ENCODE data around the gene KCNIP3.
"Not testable (repeated sequence)": the region's sequence is repeated elsewhere in the genome, so short reads cannot be mapped to it uniquely, and the experiment has no call there.

KCNIP3 gene

GRCh38 chr2:95353055-95353575 is 56.0 kb downstream of the KCNIP3 start:
- DNase-seq (ENCODE audit: insufficient read length, low spot score) (no peak), FAIRE-seq (no peak)
- TF ChIP-seq POLR2AphosphoS5 (IDR thresholded peaks at IDR 0.05; ENCODE audit: low read depth, low read length) (no peak), PAX5 (IDR thresholded peaks at IDR 0.05; ENCODE audit: insufficient read depth, low read length, severe bottlenecking) (no peak)

GRCh38 chr2:95353613-95354468 is 56.7 kb downstream of the KCNIP3 start:
- no peak for TF ChIP-seq POLR2A (IDR thresholded peaks at IDR 0.05; ENCODE audit: low read depth, low read length)
- TF ChIP-seq POU2F2 (IDR thresholded peaks at IDR 0.05; ENCODE audit: low read depth, low read length): no peak
- TF ChIP-seq SPI1 (IDR thresholded peaks at IDR 0.05; ENCODE audit: low read depth, low read length): no peak
- TF ChIP-seq POLR2AphosphoS5 (IDR thresholded peaks at IDR 0.05; ENCODE audit: low read depth, low read length): no peak
- no peak for TF ChIP-seq PAX5 (IDR thresholded peaks at IDR 0.05; ENCODE audit: insufficient read depth, low read length, severe bottlenecking)
- no peak for TF ChIP-seq TAF1 (IDR thresholded peaks at IDR 0.05; ENCODE audit: low read depth, low read length)
- FAIRE-seq (no peak), DNase-seq (ENCODE audit: insufficient read length, low spot score) (no peak)

GRCh38 chr2:95354469-95354901 is 57.3 kb downstream of the KCNIP3 start:
- no peak for FAIRE-seq
- no peak for DNase-seq (ENCODE audit: insufficient read length, low spot score)
- TF ChIP-seq SPI1 (IDR thresholded peaks at IDR 0.05; ENCODE audit: low read depth, low read length) (no peak), TAF1 (IDR thresholded peaks at IDR 0.05; ENCODE audit: low read depth, low read length) (no peak), POLR2A (IDR thresholded peaks at IDR 0.05; ENCODE audit: low read depth, low read length) (no peak), POU2F2 (IDR thresholded peaks at IDR 0.05; ENCODE audit: low read depth, low read length) (no peak), PAX5 (IDR thresholded peaks at IDR 0.05; ENCODE audit: insufficient read depth, low read length, severe bottlenecking) (no peak), POLR2AphosphoS5 (IDR thresholded peaks at IDR 0.05; ENCODE audit: low read depth, low read length) (no peak)

- DNase-seq (ENCODE audit: insufficient read length, low spot score): no peak
Measured at GRCh38 chr2:95354925-95355324, 57.8 kb downstream of the KCNIP3 start.

GRCh38 chr2:95355486-95355885 is 58.3 kb downstream of the KCNIP3 start:
- DNase-seq (ENCODE audit: insufficient read length, low spot score); FAIRE-seq: not testable (repeated sequence)

More at GRCh38 chr2:95354925-95355324, 57.8 kb downstream of the KCNIP3 start:
- no peak for FAIRE-seq
- no peak for TF ChIP-seq POLR2A (IDR thresholded peaks at IDR 0.05; ENCODE audit: low read depth, low read length)
- TF ChIP-seq SPI1 (IDR thresholded peaks at IDR 0.05; ENCODE audit: low read depth, low read length): no peak
- no peak for TF ChIP-seq PAX5 (IDR thresholded peaks at IDR 0.05; ENCODE audit: insufficient read depth, low read length, severe bottlenecking)

GRCh38 chr2:95356821-95357700 is 59.9 kb downstream of the KCNIP3 start:
- TF ChIP-seq POLR2AphosphoS5 (IDR thresholded peaks at IDR 0.05; ENCODE audit: low read depth, low read length) (no peak), POU2F2 (IDR thresholded peaks at IDR 0.05; ENCODE audit: low read depth, low read length) (no peak), SPI1 (IDR thresholded peaks at IDR 0.05; ENCODE audit: low read depth, low read length) (no peak)
- DNase-seq (ENCODE audit: insufficient read length, low spot score) (no peak), FAIRE-seq (no peak)

GRCh38 chr2:95357717-95358280 is 60.7 kb downstream of the KCNIP3 start:
- DNase-seq (ENCODE audit: insufficient read length, low spot score) (no peak), FAIRE-seq (no peak)

GRCh38 chr2:95359031-95359430 is 61.9 kb downstream of the KCNIP3 start:
- no peak for TF ChIP-seq POU2F2 (IDR thresholded peaks at IDR 0.05; ENCODE audit: low read depth, low read length)
- TF ChIP-seq PAX5 (IDR thresholded peaks at IDR 0.05; ENCODE audit: insufficient read depth, low read length, severe bottlenecking): no peak
- no peak for TF ChIP-seq POLR2A (IDR thresholded peaks at IDR 0.05; ENCODE audit: low read depth, low read length)
- TF ChIP-seq TAF1 (IDR thresholded peaks at IDR 0.05; ENCODE audit: low read depth, low read length): no peak
- TF ChIP-seq SPI1 (IDR thresholded peaks at IDR 0.05; ENCODE audit: low read depth, low read length): no peak
- no peak for TF ChIP-seq POLR2AphosphoS5 (IDR thresholded peaks at IDR 0.05; ENCODE audit: low read depth, low read length)
- no peak for DNase-seq (ENCODE audit: insufficient read length, low spot score)
- no peak for FAIRE-seq

More at GRCh38 chr2:95357717-95358280, 60.7 kb downstream of the KCNIP3 start:
- no peak for TF ChIP-seq SPI1 (IDR thresholded peaks at IDR 0.05; ENCODE audit: low read depth, low read length)
- no peak for TF ChIP-seq TAF1 (IDR thresholded peaks at IDR 0.05; ENCODE audit: low read depth, low read length)
- no peak for TF ChIP-seq POLR2A (IDR thresholded peaks at IDR 0.05; ENCODE audit: low read depth, low read length)
- no peak for TF ChIP-seq POU2F2 (IDR thresholded peaks at IDR 0.05; ENCODE audit: low read depth, low read length)
- no peak for TF ChIP-seq POLR2AphosphoS5 (IDR thresholded peaks at IDR 0.05; ENCODE audit: low read depth, low read length)
- TF ChIP-seq PAX5 (IDR thresholded peaks at IDR 0.05; ENCODE audit: insufficient read depth, low read length, severe bottlenecking): no peak

GRCh38 chr2:95359501-95359930 is 62.4 kb downstream of the KCNIP3 start:
- TF ChIP-seq TAF1 (IDR thresholded peaks at IDR 0.05; ENCODE audit: low read depth, low read length) (no peak), POLR2A (IDR thresholded peaks at IDR 0.05; ENCODE audit: low read depth, low read length) (no peak), SPI1 (IDR thresholded peaks at IDR 0.05; ENCODE audit: low read depth, low read length) (no peak), PAX5 (IDR thresholded peaks at IDR 0.05; ENCODE audit: insufficient read depth, low read length, severe bottlenecking) (no peak), POLR2AphosphoS5 (IDR thresholded peaks at IDR 0.05; ENCODE audit: low read depth, low read length) (no peak), POU2F2 (IDR thresholded peaks at IDR 0.05; ENCODE audit: low read depth, low read length) (no peak)
- FAIRE-seq: no peak

More at GRCh38 chr2:95359501-95359930, 62.4 kb downstream of the KCNIP3 start:
- no peak for DNase-seq (ENCODE audit: insufficient read length, low spot score)
